ENCODE results near the gene ACP1. TPM values are rescaled to one million over a fixed set of nuclear protein-coding genes. Genes with fewer than 3 reads are reported as not detected.

The ACP1 gene
- polyA plus RNA-seq, 1 of the 3 experiments (the other 2 are of a cell fraction), result 88.9 TPM

GRCh38 chr2:279366-279765 is 14.6 kb downstream of the ACP1 start:
- H3K79me2 ChIP-seq (ENCODE audit: insufficient read depth), result peaks cover 37% of the 10 kb centered on the region
- H3F3A ChIP-seq (replicated peaks; ENCODE audit: insufficient read depth), result no peaks in the 10 kb centered on the region
- H3K27ac ChIP-seq (ENCODE audit: low read depth in 2 of 2, low read length in 1 of 2), result no peak overlapping the region
- no peak for DNase-seq
- H3K4me3 ChIP-seq (ENCODE audit: low read depth in 2 of 2, low read length in 1 of 2), result no peak overlapping the region
- peaks cover 45 to 89% of the 10 kb centered on the region in 2 experiments for H3K36me3 ChIP-seq (replicated peaks in 1 of 2; ENCODE audit: control insufficient read depth in 1 of 2, insufficient read depth in 2 of 2, low read length in 1 of 2)
- WGBS (ENCODE audit: low lambda C conversion rate), result 97% methylated on average over 4 of the region's 4 CpGs
- H3K4me1 ChIP-seq (ENCODE audit: control insufficient read depth in 1 of 2, insufficient read depth in 2 of 2, low read depth in 1 of 2, low read length in 1 of 2), result no peaks in the 10 kb centered on the region
- CTCF ChIA-PET, result interaction anchor here (0.6 to 1.4 kb wide), 2 partner anchors 10 to 53 kb away, joined by 3 to 6 read pairs; no protein-coding TSS in a partner anchor
- H3K27me3 ChIP-seq (ENCODE audit: insufficient read depth), result no peaks in the 10 kb centered on the region
- no peaks in the 10 kb centered on the region for H3K9me3 ChIP-seq
- no peaks in the 10 kb centered on the region for H3K9me2 ChIP-seq
- H4K20me1 ChIP-seq (ENCODE audit: insufficient read depth), result peaks cover 8% of the 10 kb centered on the region; the same call in 1 of the 2 replicates
- POLR2A ChIA-PET, result no interaction called here
- H3K9ac ChIP-seq, result no peak overlapping the region
- no peak overlapping the region for H3K4me2 ChIP-seq
- no peak overlapping the region for H2AFZ ChIP-seq (ENCODE audit: low read depth)
- TF ChIP-seq TCF12 (IDR thresholded peaks at IDR 0.05) (no peak), FOXM1 (IDR thresholded peaks at IDR 0.05; ENCODE audit: low read depth) (no peak), CTCF (IDR thresholded peaks at IDR 0.05) (no peak), SMC3 (IDR thresholded peaks at IDR 0.05; ENCODE audit: low read depth, low read length) (no peak), MXI1 (IDR thresholded peaks at IDR 0.05; ENCODE audit: low read depth, low read length) (no peak), RAD21 (IDR thresholded peaks at IDR 0.05; ENCODE audit: low read length) (no peak), PBX3 (IDR thresholded peaks at IDR 0.05) (no peak), ZBTB33 (IDR thresholded peaks at IDR 0.05; ENCODE audit: borderline replicate concordance, low read depth) (no peak), ELF1 (IDR thresholded peaks at IDR 0.05) (no peak), USF1 (IDR thresholded peaks at IDR 0.05; ENCODE audit: borderline replicate concordance, low read depth) (no peak), MEF2A (IDR thresholded peaks at IDR 0.05; ENCODE audit: borderline replicate concordance, low read depth) (no peak), FOXJ3 (CRISPR knock-in tag; IDR thresholded peaks at IDR 0.05) (no peak), RXRA (IDR thresholded peaks at IDR 0.05; ENCODE audit: borderline replicate concordance, low read depth) (no peak), GABPA (IDR thresholded peaks at IDR 0.05; ENCODE audit: low read depth) (no peak), RFX5 (IDR thresholded peaks at IDR 0.05; ENCODE audit: low read length) (no peak), NFIC (IDR thresholded peaks at IDR 0.05; ENCODE audit: borderline replicate concordance) (no peak), NRF1 (IDR thresholded peaks at IDR 0.05; ENCODE audit: low read depth, low read length) (no peak)
- TF ChIP-seq, protein P1, sequence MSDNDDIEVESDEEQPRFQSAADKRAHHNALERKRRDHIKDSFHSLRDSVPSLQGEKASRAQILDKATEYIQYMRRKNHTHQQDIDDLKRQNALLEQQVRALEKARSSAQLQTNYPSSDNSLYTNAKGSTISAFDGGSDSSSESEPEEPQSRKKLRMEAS (IDR thresholded peaks at IDR 0.05; ENCODE audit: low read depth), result no peak
